ENCODE data around the gene PRR36. TPM values are rescaled to one million over a fixed set of nuclear protein-coding genes. Genes with fewer than 3 reads are reported as not detected.

Gene PRR36
- total and polyA plus RNA-seq, 2 donors (not counting 1 experiment from before 2014, with no cell fraction given): 0.01 TPM; not detected in 1

- H3K27ac Mint-ChIP-seq: no peak overlapping the region
- intact Hi-C loops (cut with micrococcal nuclease): no loop called here
These were observed 32.2 kb downstream of the PRR36 start for GRCh38 chr19:7841751-7842660.

More at GRCh38 chr19:7841751-7842660, 32.2 kb downstream of the PRR36 start:
- Histone ChIP-seq H3K9me3 (ENCODE audit: control extremely low read depth in 1 of 3, control insufficient read depth in 2 of 3, insufficient read depth in 1 of 3, low read length in 2 of 3) (peaks cover 0 to 4% (median 0%) of the 10 kb centered on the region in 3 donors), H3K4me2 (replicated peaks; ENCODE audit: low read depth, low read length, poor library complexity, severe bottlenecking) (no peak overlapping the region), H3K27me3 (replicated peaks in 1 of 4; ENCODE audit: control extremely low read depth in 1 of 4, control insufficient read depth in 3 of 4, insufficient read depth in 4 of 4, low read length in 3 of 4) (no peaks in the 10 kb centered on the region), H3K79me2 (ENCODE audit: control insufficient read depth, insufficient read depth, low read length) (peaks cover 16% of the 10 kb centered on the region), H3K4me1 (ENCODE audit: control insufficient read depth in 2 of 2, insufficient read depth in 2 of 2, low read length in 2 of 2) (no peaks in the 10 kb centered on the region), H3K36me3 (replicated peaks in 1 of 2; ENCODE audit: control extremely low read depth in 1 of 2, control insufficient read depth in 1 of 2, extremely low read depth in 1 of 2, insufficient read depth in 2 of 2, low read length in 1 of 2) (no peaks in the 10 kb centered on the region), H2AFZ (ENCODE audit: insufficient read depth, low read depth, low read length, poor library complexity, severe bottlenecking) (no peak overlapping the region), H3K27ac (ENCODE audit: low read length in 2 of 2) (no peak overlapping the region), H4K20me1 (ENCODE audit: control insufficient read depth, insufficient read depth, low read length, poor library complexity, severe bottlenecking) (peaks cover 11% of the 10 kb centered on the region), H3K4me3 (ENCODE audit: control extremely low read depth in 1 of 5, extremely low read depth in 1 of 5, insufficient read depth in 1 of 5, low read depth in 2 of 5, low read length in 4 of 5) (no peak overlapping the region), H3K9ac (ENCODE audit: low read length) (no peak overlapping the region)
- ATAC-seq (ENCODE audit: low read depth) (no peak), DNase-seq (no peak)
- POLR2A ChIA-PET: no interaction called here
- CTCF ChIA-PET: no interaction called here
- 98% methylated on average over 9 of the region's 11 CpGs for WGBS (ENCODE audit: insufficient coverage)
- Mint-ChIP-seq H3K27me3 (no peaks in the 10 kb centered on the region), H3K4me1 (no peaks in the 10 kb centered on the region), H3K9me3 (ENCODE audit: insufficient read depth) (no peaks in the 10 kb centered on the region), H3K4me3 (no peak overlapping the region)
- no peak for TF ChIP-seq EZH2 (IDR thresholded peaks at IDR 0.05; ENCODE audit: borderline replicate concordance, insufficient read depth, low read depth, low read length, poor library complexity, severe bottlenecking)
- TF ChIP-seq CTCF (IDR thresholded peaks at IDR 0.05): no peak
